K562 (cell line): ENCODE results near the gene CELA1. TPM values are rescaled to one million over a fixed set of nuclear protein-coding genes. Genes with fewer than 3 reads are reported as not detected.

ENCODE experiments used
- EP300 ChIP-seq: IDR thresholded peaks from 2 replicates; pipeline ENCODE4 v1.6.1; 2012; ENCODE audit warnings: low read length, improper control_type of control experiment
- ETV5 ChIP-seq: sonication (generic); formaldehyde crosslinking; IDR thresholded peaks from 2 replicates; pipeline ENCODE4 v1.4.0; 2020; ENCODE audit warnings: low read depth, mild to moderate bottlenecking, missing genetic modification reagents
- HDAC2 ChIP-seq: fragments of 450-650 bp; IDR thresholded peaks from 2 replicates; pipeline ENCODE4 v1.6.1; 2016; ENCODE audit warnings: mild to moderate bottlenecking
- HDAC6 ChIP-seq: IDR thresholded peaks from 2 replicates; pipeline ENCODE4 v1.6.1; 2012; ENCODE audit warnings: low read depth, mild to moderate bottlenecking, control low read depth, inconsistent platforms, low read length, moderate library complexity
- HMG20B ChIP-seq: fragments of 250-450 bp; sonication (Bioruptor Pico); IDR thresholded peaks from 2 replicates; pipeline ENCODE4 v1.5.0; 2021; ENCODE audit warnings: mild to moderate bottlenecking
- HNRNPL ChIP-seq: fragments of 200-400 bp; formaldehyde crosslinking; IDR thresholded peaks from 2 replicates; pipeline ENCODE4 v1.6.1; 2017; ENCODE audit warnings: low read depth, mild to moderate bottlenecking, low read length
- LEF1 ChIP-seq: fragments of 450-650 bp; IDR thresholded peaks from 2 replicates; pipeline ENCODE4 v1.6.1; 2016; ENCODE audit warnings: mild to moderate bottlenecking
- PATZ1 ChIP-seq: fragments of 250-450 bp; sonication (Bioruptor Pico); IDR thresholded peaks from 2 replicates; pipeline ENCODE4 v1.5.0; 2020; ENCODE audit warnings: mild to moderate bottlenecking, borderline replicate concordance
- RBBP5 ChIP-seq: fragments of 200-600 bp; sonication (generic); IDR thresholded peaks from 2 replicates; pipeline ENCODE4 v1.6.1; 2012; ENCODE audit warnings: borderline replicate concordance, mild to moderate bottlenecking, low read length, control low read depth, inconsistent platforms; ENCODE audit not compliant: insufficient read depth, poor library complexity, severe bottlenecking
- RREB1 ChIP-seq: fragments of 250-450 bp; sonication (Bioruptor Pico); IDR thresholded peaks from 2 replicates; pipeline ENCODE4 v1.4.0; 2020
- SLC30A9 ChIP-seq: fragments of 250-450 bp; sonication (Bioruptor Pico); IDR thresholded peaks from 2 replicates; pipeline ENCODE4 v1.8.0; 2022; ENCODE audit warnings: mild to moderate bottlenecking, moderate library complexity
- SMARCC2 ChIP-seq: fragments of 450-650 bp; IDR thresholded peaks from 2 replicates; pipeline ENCODE4 v1.6.1; 2017; ENCODE audit warnings: antibody characterized with exemption, moderate library complexity, mild to moderate bottlenecking, low read depth
- TAL1 ChIP-seq: fragments of 450-650 bp; IDR thresholded peaks from 2 replicates; pipeline ENCODE4 v1.6.1; 2016; ENCODE audit warnings: mild to moderate bottlenecking
- TEAD2 ChIP-seq: fragments of 450-650 bp; IDR thresholded peaks from 2 replicates; pipeline ENCODE4 v1.6.1; 2016; ENCODE audit warnings: missing genetic modification characterization, control low read depth, missing compliant biosample characterization
- ZNF184 ChIP-seq: sonication (generic); formaldehyde crosslinking; IDR thresholded peaks from 2 replicates; pipeline ENCODE4 v1.5.0; 2020; ENCODE audit warnings: missing genetic modification reagents
- ZNF224 ChIP-seq: sonication (generic); formaldehyde crosslinking; IDR thresholded peaks from 2 replicates; pipeline ENCODE4 v1.8.0; 2022; ENCODE audit warnings: mild to moderate bottlenecking, missing genetic modification reagents
- ZNF384 ChIP-seq: IDR thresholded peaks from 2 replicates; pipeline ENCODE4 v1.6.1; 2012; ENCODE audit warnings: low read depth, low read length, improper control_type of control experiment
- ZNF408 ChIP-seq: fragments of 250-450 bp; sonication (Bioruptor Pico); IDR thresholded peaks from 2 replicates; pipeline ENCODE4 v1.4.0; 2020; ENCODE audit warnings: low read depth, mild to moderate bottlenecking, moderate library complexity
- ZNF584 ChIP-seq: fragments of 200-800 bp; sonication (Bioruptor generic); IDR thresholded peaks from 2 replicates; pipeline ENCODE4 v1.6.1; 2016; ENCODE audit warnings: low read depth, mild to moderate bottlenecking, missing genetic modification characterization, missing compliant biosample characterization
- ZNF717 ChIP-seq: fragments of 250-450 bp; sonication (Bioruptor Pico); IDR thresholded peaks from 2 replicates; pipeline ENCODE4 v1.5.0; 2021
- ZNF778 ChIP-seq: fragments of 450-650 bp; formaldehyde crosslinking; IDR thresholded peaks from 2 replicates; pipeline ENCODE4 v1.4.0; 2020; ENCODE audit warnings: mild to moderate bottlenecking, moderate library complexity
- polyA plus RNA-seq, 8 experiments: library from polyadenylated mRNA; depleted of rRNA in 4 of 8; stranded (reverse) in 5 of 8; unstranded in 3 of 8; fragments of >200 nt; fragmentation: Nextera tagmentation in 2 of 8; fragmentation: Illumina TruSeq in 1 of 8; extraction: Ambion mirVana in 2 of 8; extraction: Trizol in 1 of 8; gene quantifications; 2 replicates each; pipeline versions ENCODE4 v1.2.1 to v1.2.3, GENCODE V29; 2011 to 2014; ENCODE audit warnings: inconsistent platforms in 1 of 8, missing spikeins in 1 of 8
- total RNA-seq, 7 experiments: library from RNA; depleted of rRNA in 6 of 7; stranded (reverse); fragments of >200 nt in 6 of 7; fragmentation: Illumina TruSeq in 2 of 7; extraction: Trizol in 2 of 7; gene quantifications; 2 replicates each; pipeline versions ENCODE4 v1.2.1 to v1.2.3, GENCODE V29; 2011 to 2021; ENCODE audit warnings: low replicate concordance in 1 of 7

Gene CELA1
- total and polyA plus RNA-seq, 9 of the 15 experiments (the other 6 are each of a cell fraction or from before 2014, with no cell fraction given) = 0.06 to 0.27 (median 0.22) TPM; not detected in 6

GRCh38 chr12:51326698-51327439 lies 19.6 kb downstream of the CELA1 start (continued):
- TF ChIP-seq RREB1 (CRISPR knock-in tag) (no peak), ZNF778 (CRISPR knock-in tag) (no peak), TEAD2 (tag) (peak; percentile 53), TAL1 (peak; percentile 34; the same call in 1 of the 2 replicates), SLC30A9 (CRISPR knock-in tag) (no peak), PATZ1 (CRISPR knock-in tag) (no peak), ZNF224 (CRISPR knock-in tag) (no peak), ZNF408 (CRISPR knock-in tag) (no peak), ZNF184 (CRISPR knock-in tag) (no peak), ZNF717 (CRISPR knock-in tag) (no peak), RBBP5 (peak; percentile 43), HMG20B (no peak), HNRNPL (no peak), HDAC2 (peak; percentile 72; the same call in 1 of the 2 replicates), ETV5 (CRISPR knock-in tag) (peak; percentile 68; the same call in 1 of the 2 replicates), EP300 (peak; percentile 68; the same call in 1 of the 2 replicates), ZNF384 (peak; percentile 47), SMARCC2 (peak; percentile 78), ZNF584 (CRISPR knock-in tag) (peak; percentile 47; the same call in 1 of the 2 replicates), HDAC6 (no peak), LEF1 (peak; percentile 90)
